Gastrocnemius medialis (tissue), 4 donors: Measurements from ENCODE around the gene REL. TPM values are rescaled to one million over a fixed set of nuclear protein-coding genes. Genes with fewer than 3 reads are reported as not detected.
A peak's percentile ranks its signal among the peaks of the same experiment; 100 is the strongest.
"Not testable (repeated sequence)": the region's sequence is repeated elsewhere in the genome, so short reads cannot be mapped to it uniquely, and the experiment has no call there.

Experiments used
- ATAC-seq, 2 donors: fragments of 150-250 bp; one replicate each; pipeline ENCODE4 v1.9.1; 2016
- DNase-seq, 2 donors: peaks; one replicate each; pipeline ENCODE4 v3.0.0-alpha.2; 2019
- H3K27ac ChIP-seq, 4 donors: fragments of 200-600 bp; sonication (generic); 1 replicate in 1 of 4; 2 replicates in 3 of 4; pipeline ENCODE4 v1.5.1; 2016 to 2018; ENCODE audit warnings: mild to moderate bottlenecking in 2 of 4, moderate library complexity in 1 of 4
- H3K27me3 ChIP-seq, 3 donors: fragments of 200-600 bp; sonication (generic) in 2 of 3; 1 replicate in 1 of 3; 2 replicates in 2 of 3; pipeline versions ENCODE4 v1.5.1 to v1.6.0; 2016 to 2019; ENCODE audit warnings: mild to moderate bottlenecking in 1 of 3, moderate library complexity in 1 of 3
- H3K36me3 ChIP-seq, 2 donors: fragments of 200-600 bp; sonication (generic) in 1 of 2; one replicate each; pipeline ENCODE4 v1.5.1; 2017 to 2018
- H3K4me1 ChIP-seq, 2 donors: fragments of 200-600 bp; sonication (generic) in 1 of 2; one replicate each; pipeline ENCODE4 v1.5.1; 2016 to 2017; ENCODE audit warnings: mild to moderate bottlenecking in 2 of 2
- H3K4me3 ChIP-seq, 4 donors: fragments of 200-600 bp; sonication (generic) in 3 of 4; 1 replicate in 1 of 4; 2 replicates in 3 of 4; pipeline ENCODE4 v1.5.1; 2016 to 2019; ENCODE audit warnings: mild to moderate bottlenecking in 2 of 4
- H3K9me3 ChIP-seq, 3 donors: fragments of 200-600 bp; sonication (generic) in 2 of 3; 1 replicate in 1 of 3; 2 replicates in 2 of 3; pipeline ENCODE4 v1.5.1; 2016 to 2019
- POLR2A ChIP-seq, 2 donors: fragments of 450-650 bp; IDR thresholded peaks; one replicate each; pipeline ENCODE4 v1.6.1; 2017; ENCODE audit warnings: antibody characterized with exemption in 2 of 2, mild to moderate bottlenecking in 2 of 2, moderate library complexity in 2 of 2
- in situ Hi-C, 4 donors: fragments of 200-750 bp; cut with MboI; loops; one replicate each; pipeline versions ENCODE4 v1.15.0 to v1.8.0; 2017; ENCODE audit warnings: low sequenced_read_pairs in 4 of 4
- intact Hi-C: fragments of 100-400 bp; cut with DNase I; formaldehyde crosslinking; loops from one replicate; pipeline ENCODE4 v1.15.1; 2023; ENCODE audit warnings: low total_unique reads
- total RNA-seq, 4 donors: library from RNA; depleted of rRNA; stranded (reverse); fragments of >200 nt; gene quantifications; one replicate each; pipeline versions ENCODE4 v1.1.0 to v1.2.3, GENCODE V29; 2016
- TF ChIP-seq, protein P1 (sequence below), 5 experiments: fragments of 450-650 bp in 3 of 5; fragments of 200-600 bp in 2 of 5; sonication (generic) in 2 of 5; IDR thresholded peaks in 4 of 5; conservative IDR thresholded peaks in 1 of 5; 1 replicate in 4 of 5; 2 replicates in 1 of 5; pipeline ENCODE4 v1.5.1; 2016 to 2019; ENCODE audit warnings: antibody characterized with exemption in 5 of 5, mild to moderate bottlenecking in 3 of 5, moderate library complexity in 3 of 5

REL gene
- total RNA-seq, 4 donors from 2014 or later = 4.2 to 7.6 (median 5.4) TPM

DNA sequence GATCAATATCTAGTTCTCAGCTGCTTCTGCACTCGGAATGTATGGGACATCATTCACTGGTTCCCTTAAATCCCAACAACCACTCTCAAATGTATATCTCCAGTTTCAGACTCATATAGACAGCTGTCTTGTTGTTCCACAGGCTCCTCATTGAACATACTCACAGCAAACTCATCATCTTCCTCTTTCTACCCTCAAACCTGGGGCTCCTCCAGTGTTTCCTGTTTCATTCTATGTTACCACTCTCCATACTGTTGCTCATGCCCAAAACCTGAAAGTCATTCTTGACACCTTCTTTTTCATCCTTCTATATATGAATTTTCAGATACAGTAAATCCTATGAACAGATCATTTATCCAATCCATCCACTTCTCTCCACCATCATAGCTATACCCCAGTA, 18.7 kb upstream of the REL start:
- intact Hi-C loops (no loop called here), in situ Hi-C loops (no loop called here)
- no peaks in the 10 kb centered on the region for H3K27me3 ChIP-seq
- DNase-seq = no peak
- H3K36me3 ChIP-seq = no peaks in the 10 kb centered on the region
- no peak overlapping the region for H3K27ac ChIP-seq
- H3K4me3 ChIP-seq = no peak overlapping the region
- TF ChIP-seq, protein P1, sequence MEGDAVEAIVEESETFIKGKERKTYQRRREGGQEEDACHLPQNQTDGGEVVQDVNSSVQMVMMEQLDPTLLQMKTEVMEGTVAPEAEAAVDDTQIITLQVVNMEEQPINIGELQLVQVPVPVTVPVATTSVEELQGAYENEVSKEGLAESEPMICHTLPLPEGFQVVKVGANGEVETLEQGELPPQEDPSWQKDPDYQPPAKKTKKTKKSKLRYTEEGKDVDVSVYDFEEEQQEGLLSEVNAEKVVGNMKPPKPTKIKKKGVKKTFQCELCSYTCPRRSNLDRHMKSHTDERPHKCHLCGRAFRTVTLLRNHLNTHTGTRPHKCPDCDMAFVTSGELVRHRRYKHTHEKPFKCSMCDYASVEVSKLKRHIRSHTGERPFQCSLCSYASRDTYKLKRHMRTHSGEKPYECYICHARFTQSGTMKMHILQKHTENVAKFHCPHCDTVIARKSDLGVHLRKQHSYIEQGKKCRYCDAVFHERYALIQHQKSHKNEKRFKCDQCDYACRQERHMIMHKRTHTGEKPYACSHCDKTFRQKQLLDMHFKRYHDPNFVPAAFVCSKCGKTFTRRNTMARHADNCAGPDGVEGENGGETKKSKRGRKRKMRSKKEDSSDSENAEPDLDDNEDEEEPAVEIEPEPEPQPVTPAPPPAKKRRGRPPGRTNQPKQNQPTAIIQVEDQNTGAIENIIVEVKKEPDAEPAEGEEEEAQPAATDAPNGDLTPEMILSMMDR (IDR thresholded peaks at IDR 0.05 in 4 of 5, conservative IDR thresholded peaks at IDR 0.05 in 1 of 5) = no peak
- no peak for TF ChIP-seq POLR2A (IDR thresholded peaks at IDR 0.05)
- no peak for ATAC-seq
- no peaks in the 10 kb centered on the region for H3K4me1 ChIP-seq
- H3K9me3 ChIP-seq = no peaks in the 10 kb centered on the region

DNA sequence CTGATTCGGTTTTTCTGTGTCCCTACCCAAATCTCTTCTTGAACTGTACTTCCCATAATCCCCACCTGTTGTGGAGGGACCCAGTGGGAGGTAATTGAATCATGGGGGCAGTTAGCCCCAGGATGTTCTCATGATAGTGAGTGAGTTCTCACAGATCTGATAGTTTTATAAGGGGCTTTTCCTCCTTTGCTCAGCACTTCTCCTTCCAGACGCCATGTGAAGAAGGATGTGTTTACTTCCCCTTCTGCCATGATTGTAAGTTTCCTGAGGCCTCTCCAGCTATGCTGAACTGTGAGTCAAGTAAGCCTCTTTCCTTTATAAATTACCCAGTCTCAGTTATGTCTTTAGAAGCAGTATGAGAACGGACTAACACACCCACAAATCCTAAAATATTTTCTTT, 16.0 kb upstream of the REL start:
- H3K4me1 ChIP-seq, H3K4me3 ChIP-seq, H3K27me3 ChIP-seq, DNase-seq, intact Hi-C loops, in situ Hi-C loops, H3K36me3 ChIP-seq, ATAC-seq, H3K27ac ChIP-seq, H3K9me3 ChIP-seq: not testable (repeated sequence)

DNA sequence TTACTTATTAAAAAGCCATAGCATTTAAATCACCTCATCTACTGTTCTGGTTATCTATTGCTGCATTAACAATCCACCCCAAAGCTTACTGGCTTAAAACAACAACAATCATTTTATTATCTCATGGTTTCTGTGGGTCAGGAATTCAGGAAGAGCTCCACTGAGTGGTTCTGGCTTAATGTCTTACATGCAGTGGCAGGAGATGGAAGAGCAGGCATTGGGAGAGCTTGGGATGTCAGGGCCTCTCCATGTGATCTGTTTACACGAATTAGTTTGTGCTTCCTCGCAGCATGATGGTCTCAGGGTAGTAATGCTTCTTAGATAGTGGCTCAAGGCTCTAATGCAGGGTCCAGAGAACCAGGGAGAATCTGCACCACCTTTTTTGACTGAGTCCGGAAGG, 14.4 kb upstream of the REL start:
- intact Hi-C loops (no loop called here), in situ Hi-C loops (no loop called here)
- no peaks in the 10 kb centered on the region for H3K9me3 ChIP-seq
- no peak for ATAC-seq
- no peak for TF ChIP-seq POLR2A (IDR thresholded peaks at IDR 0.05)
- TF ChIP-seq, protein P1 (IDR thresholded peaks at IDR 0.05 in 4 of 5, conservative IDR thresholded peaks at IDR 0.05 in 1 of 5) = no peak
- no peak for DNase-seq
- no peaks in the 10 kb centered on the region for H3K4me1 ChIP-seq
- no peaks in the 10 kb centered on the region for H3K27me3 ChIP-seq
- no peak overlapping the region for H3K27ac ChIP-seq
- H3K36me3 ChIP-seq = no peaks in the 10 kb centered on the region
- no peak overlapping the region for H3K4me3 ChIP-seq

DNA sequence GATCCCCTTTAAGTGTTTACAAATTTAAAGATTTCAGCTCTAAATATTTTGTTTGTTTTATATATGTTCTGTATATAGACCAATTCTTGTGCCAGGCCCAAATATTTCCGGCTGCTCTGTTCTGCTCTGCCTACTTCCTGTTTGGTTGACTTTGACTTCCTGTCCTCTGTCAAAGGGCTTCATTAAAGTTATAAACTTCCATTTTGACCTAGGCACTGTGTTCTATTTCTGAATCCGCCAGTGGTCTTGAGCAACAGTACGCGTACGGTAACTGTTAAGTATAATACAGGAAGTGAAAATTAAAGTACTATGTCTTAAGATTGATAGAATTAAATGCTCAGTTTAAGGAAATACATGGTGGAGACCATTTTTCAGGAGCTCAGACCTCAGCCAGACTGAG, 13.5 kb upstream of the REL start:
- in situ Hi-C loops = no loop called here
- DNase-seq = peak in 1 of 2 donors; percentile 16
- no peaks in the 10 kb centered on the region for H3K4me1 ChIP-seq
- no peak overlapping the region for H3K4me3 ChIP-seq
- TF ChIP-seq, protein P1 (IDR thresholded peaks at IDR 0.05 in 4 of 5, conservative IDR thresholded peaks at IDR 0.05 in 1 of 5) = no peak
- no peak for TF ChIP-seq POLR2A (IDR thresholded peaks at IDR 0.05)
- no peaks in the 10 kb centered on the region for H3K9me3 ChIP-seq
- no peaks in the 10 kb centered on the region for H3K27me3 ChIP-seq
- no peak overlapping the region for H3K27ac ChIP-seq
- no peaks in the 10 kb centered on the region for H3K36me3 ChIP-seq
- intact Hi-C loops = no loop called here
- ATAC-seq = peak in 1 of 2 donors; percentile 30

DNA sequence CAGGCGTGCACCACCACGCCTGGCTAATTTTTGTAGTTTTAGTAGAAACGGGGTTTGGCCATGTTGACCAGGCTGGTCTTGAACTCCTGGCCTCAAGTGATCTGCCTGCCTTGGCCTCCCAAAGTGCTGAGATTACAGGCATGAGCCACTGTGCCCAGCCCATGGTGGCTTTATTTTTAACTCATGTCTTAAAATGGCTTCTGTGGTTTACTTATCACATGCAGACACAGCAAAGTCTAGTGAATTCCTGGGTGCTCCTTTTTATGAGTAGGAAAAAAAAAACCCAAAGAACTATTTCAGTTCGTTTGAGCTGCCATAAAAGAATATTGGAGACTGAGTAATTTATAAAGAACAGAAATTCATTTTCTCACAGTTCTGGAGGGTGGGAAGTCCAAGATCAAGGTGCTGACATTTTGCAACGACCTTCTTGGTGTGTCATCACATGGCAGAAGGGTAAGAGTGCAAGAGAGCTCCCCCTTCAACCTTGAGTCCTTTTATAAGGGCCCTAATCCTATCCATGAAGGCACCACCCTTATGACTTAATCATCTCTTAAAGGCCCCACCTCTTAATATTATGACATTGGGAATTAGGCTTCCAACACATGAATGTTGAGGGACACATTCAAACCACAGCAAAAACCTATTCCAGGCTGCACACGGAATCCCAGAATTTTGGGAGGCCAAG, 12.6 kb upstream of the REL start:
- Histone ChIP-seq H3K4me1 (no peaks in the 10 kb centered on the region), H3K9me3 (no peaks in the 10 kb centered on the region), H3K4me3 (no peak overlapping the region), H3K27me3 (no peaks in the 10 kb centered on the region), H3K36me3 (no peaks in the 10 kb centered on the region), H3K27ac (no peak overlapping the region)
- DNase-seq (no peak), ATAC-seq (no peak)
- intact Hi-C loops (no loop called here), in situ Hi-C loops (no loop called here)
- no peak for TF ChIP-seq POLR2A (IDR thresholded peaks at IDR 0.05)
- TF ChIP-seq, protein P1 (IDR thresholded peaks at IDR 0.05 in 4 of 5, conservative IDR thresholded peaks at IDR 0.05 in 1 of 5) = no peak
